Ovary (tissue), 3 donors: ENCODE results near the gene LIPM.

Experiments used
- POLR2A ChIP-seq: fragments of 450-650 bp; IDR thresholded peaks from one replicate; pipeline ENCODE4 v1.6.1; 2017; ENCODE audit warnings: antibody characterized with exemption, mild to moderate bottlenecking, moderate library complexity
- TF ChIP-seq, protein P1 (sequence below), 3 donors: fragments of 450-650 bp in 2 of 3; fragments of 200-600 bp in 1 of 3; IDR thresholded peaks; one replicate each; pipeline versions ENCODE4 v1.5.1 to v1.8.0; 2016 to 2022; ENCODE audit warnings: antibody characterized with exemption in 3 of 3, mild to moderate bottlenecking in 1 of 3
- donor health status: DM: no; HTN: no; CAD: no.

DNA sequence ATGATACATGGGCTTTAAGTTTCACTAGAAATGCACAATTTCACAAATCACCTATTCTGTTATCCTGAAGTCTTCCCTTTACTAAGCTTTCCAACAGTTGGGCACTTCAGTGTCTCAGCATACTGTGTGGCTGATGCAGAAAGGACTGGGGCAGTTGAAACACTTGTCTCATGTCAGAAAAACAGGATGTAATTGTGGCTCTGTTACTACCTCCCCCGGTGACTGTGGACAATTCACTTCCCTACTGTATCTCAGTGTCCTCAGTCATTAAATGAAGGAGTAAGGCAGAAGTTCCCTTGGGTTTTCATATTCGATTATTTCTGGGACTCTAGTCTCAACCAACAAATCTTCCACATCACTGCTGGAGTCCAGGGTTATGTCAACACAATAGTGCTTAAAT lies 31.2 kb downstream of the LIPM start:
- no peak for TF ChIP-seq POLR2A
- TF ChIP-seq, protein P1, sequence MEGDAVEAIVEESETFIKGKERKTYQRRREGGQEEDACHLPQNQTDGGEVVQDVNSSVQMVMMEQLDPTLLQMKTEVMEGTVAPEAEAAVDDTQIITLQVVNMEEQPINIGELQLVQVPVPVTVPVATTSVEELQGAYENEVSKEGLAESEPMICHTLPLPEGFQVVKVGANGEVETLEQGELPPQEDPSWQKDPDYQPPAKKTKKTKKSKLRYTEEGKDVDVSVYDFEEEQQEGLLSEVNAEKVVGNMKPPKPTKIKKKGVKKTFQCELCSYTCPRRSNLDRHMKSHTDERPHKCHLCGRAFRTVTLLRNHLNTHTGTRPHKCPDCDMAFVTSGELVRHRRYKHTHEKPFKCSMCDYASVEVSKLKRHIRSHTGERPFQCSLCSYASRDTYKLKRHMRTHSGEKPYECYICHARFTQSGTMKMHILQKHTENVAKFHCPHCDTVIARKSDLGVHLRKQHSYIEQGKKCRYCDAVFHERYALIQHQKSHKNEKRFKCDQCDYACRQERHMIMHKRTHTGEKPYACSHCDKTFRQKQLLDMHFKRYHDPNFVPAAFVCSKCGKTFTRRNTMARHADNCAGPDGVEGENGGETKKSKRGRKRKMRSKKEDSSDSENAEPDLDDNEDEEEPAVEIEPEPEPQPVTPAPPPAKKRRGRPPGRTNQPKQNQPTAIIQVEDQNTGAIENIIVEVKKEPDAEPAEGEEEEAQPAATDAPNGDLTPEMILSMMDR (IDR thresholded peaks at IDR 0.05): no peak
